Left lung (tissue), 10 donors: ENCODE data around the gene C11orf68. TPM values are rescaled to one million over a fixed set of nuclear protein-coding genes. Genes with fewer than 3 reads are reported as not detected.
"Not testable (repeated sequence)": the region's sequence is repeated elsewhere in the genome, so short reads cannot be mapped to it uniquely, and the experiment has no call there.

Source experiments
- ATAC-seq: fragments of 200-7000 bp; cut with Tn5 transposase; one replicate; pipeline ENCODE4 v1.9.1; 2020; ENCODE audit warnings: moderate library complexity
- DNase-seq, 4 donors: peaks; one replicate each; pipeline ENCODE4 v3.0.0-alpha.2; 2013 to 2020
- H3K27ac ChIP-seq, 2 donors: fragments of 200-600 bp; sonication (generic) in 1 of 2; one replicate each; pipeline versions ENCODE4 v1.5.0 to v1.8.0; 2020 to 2021
- H3K27me3 ChIP-seq, 2 donors: fragments of 200-600 bp; sonication (generic) in 1 of 2; one replicate each; pipeline versions ENCODE4 v1.5.0 to v1.8.0; 2020 to 2021
- H3K36me3 ChIP-seq, 2 donors: fragments of 200-600 bp; sonication (generic) in 1 of 2; one replicate each; pipeline versions ENCODE4 v1.5.0 to v1.8.0; 2020 to 2021
- H3K4me1 ChIP-seq, 2 donors: fragments of 200-600 bp; one replicate each; pipeline ENCODE4 v1.8.0; 2021
- H3K4me3 ChIP-seq, 2 donors: fragments of 200-600 bp; sonication (generic) in 1 of 2; one replicate each; pipeline versions ENCODE4 v1.5.0 to v1.8.0; 2020 to 2021; ENCODE audit warnings: mild to moderate bottlenecking in 1 of 2
- H3K9me3 ChIP-seq, 2 donors: fragments of 200-600 bp; sonication (generic) in 1 of 2; one replicate each; pipeline versions ENCODE4 v1.5.0 to v1.8.0; 2020 to 2021
- intact Hi-C, 2 donors: fragments of 100-400 bp; cut with DNase I; formaldehyde crosslinking; loops; one replicate each; pipeline versions ENCODE4 v1.11.2 to v1.14.2; 2022
- polyA plus RNA-seq, 6 donors: library from polyadenylated mRNA; unstranded; fragments of 120-200 nt; gene quantifications; one replicate each; pipeline ENCODE4 v1.2.1, GENCODE V29; 2013; ENCODE audit not compliant: insufficient read length in 6 of 6
- total RNA-seq, 2 donors: library from RNA; stranded (reverse); fragmentation: NEBNext Ultra II Directional; extraction: Animal tissue kit (Norgen Biotek cat#: 25700); gene quantifications; one replicate each; pipeline ENCODE4 v1.2.1, GENCODE V29; 2021
- TF ChIP-seq, protein P1 (sequence below), 2 donors: fragments of 200-600 bp; sonication (generic) in 1 of 2; IDR thresholded peaks; one replicate each; pipeline versions ENCODE4 v1.5.0 to v1.8.0; 2021; ENCODE audit warnings: antibody characterized with exemption in 2 of 2
- donor health status: DM: no; HTN: yes; CAD: no.
- donor health status: DM: no; HTN: no; CAD: no.

The C11orf68 gene
- total and polyA plus RNA-seq, 8 donors, result 29.6 to 36.9 (median 34.2) TPM

DNA sequence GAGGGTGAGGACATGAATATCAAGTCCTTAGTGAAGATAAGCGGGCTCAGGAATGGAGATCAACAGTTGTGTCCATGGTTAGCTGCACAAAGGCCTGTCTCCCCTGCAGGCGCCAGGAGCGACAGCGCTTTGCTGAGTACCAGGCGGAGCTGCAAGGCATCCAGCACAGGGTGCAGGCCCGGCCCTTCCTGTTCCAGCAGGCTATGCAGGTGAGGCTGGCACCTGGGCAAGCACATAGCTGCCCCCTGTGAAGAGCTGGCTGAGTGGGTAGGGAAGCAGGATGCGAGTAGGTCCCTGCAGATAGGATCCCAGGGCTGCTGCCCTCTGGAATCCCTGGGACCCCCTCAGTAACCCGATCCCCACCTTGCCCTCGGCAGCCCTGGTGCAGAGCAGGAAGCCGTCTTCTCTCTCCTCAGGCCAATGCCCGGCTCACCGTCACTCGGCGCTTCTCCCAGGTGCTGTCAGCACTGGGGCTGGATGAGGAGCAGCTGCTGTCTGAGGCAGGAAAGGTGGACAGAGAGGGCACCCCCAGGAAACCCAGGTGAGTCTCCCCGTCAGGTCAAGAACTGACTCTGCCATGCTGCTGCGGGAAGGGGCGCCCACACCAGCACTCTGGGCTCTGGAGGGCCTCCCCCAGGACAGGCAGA, 40.0 kb upstream of the C11orf68 start:
- no peak for ATAC-seq
- peaks cover 15 to 23% of the 10 kb centered on the region in 2 donors for H3K4me1 ChIP-seq
- H3K36me3 ChIP-seq, result peaks cover 0 to 6% of the 10 kb centered on the region in 2 donors
- intact Hi-C loops, result no loop called here
- no peaks in the 10 kb centered on the region for H3K9me3 ChIP-seq
- TF ChIP-seq, protein P1, sequence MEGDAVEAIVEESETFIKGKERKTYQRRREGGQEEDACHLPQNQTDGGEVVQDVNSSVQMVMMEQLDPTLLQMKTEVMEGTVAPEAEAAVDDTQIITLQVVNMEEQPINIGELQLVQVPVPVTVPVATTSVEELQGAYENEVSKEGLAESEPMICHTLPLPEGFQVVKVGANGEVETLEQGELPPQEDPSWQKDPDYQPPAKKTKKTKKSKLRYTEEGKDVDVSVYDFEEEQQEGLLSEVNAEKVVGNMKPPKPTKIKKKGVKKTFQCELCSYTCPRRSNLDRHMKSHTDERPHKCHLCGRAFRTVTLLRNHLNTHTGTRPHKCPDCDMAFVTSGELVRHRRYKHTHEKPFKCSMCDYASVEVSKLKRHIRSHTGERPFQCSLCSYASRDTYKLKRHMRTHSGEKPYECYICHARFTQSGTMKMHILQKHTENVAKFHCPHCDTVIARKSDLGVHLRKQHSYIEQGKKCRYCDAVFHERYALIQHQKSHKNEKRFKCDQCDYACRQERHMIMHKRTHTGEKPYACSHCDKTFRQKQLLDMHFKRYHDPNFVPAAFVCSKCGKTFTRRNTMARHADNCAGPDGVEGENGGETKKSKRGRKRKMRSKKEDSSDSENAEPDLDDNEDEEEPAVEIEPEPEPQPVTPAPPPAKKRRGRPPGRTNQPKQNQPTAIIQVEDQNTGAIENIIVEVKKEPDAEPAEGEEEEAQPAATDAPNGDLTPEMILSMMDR (IDR thresholded peaks at IDR 0.05), result no peak
- peaks cover 0 to 16% of the 10 kb centered on the region in 2 donors for H3K27me3 ChIP-seq
- H3K27ac ChIP-seq, result no peak overlapping the region
- DNase-seq, result peak in 1 of 4 donors; percentile 61
- no peak overlapping the region for H3K4me3 ChIP-seq

DNA sequence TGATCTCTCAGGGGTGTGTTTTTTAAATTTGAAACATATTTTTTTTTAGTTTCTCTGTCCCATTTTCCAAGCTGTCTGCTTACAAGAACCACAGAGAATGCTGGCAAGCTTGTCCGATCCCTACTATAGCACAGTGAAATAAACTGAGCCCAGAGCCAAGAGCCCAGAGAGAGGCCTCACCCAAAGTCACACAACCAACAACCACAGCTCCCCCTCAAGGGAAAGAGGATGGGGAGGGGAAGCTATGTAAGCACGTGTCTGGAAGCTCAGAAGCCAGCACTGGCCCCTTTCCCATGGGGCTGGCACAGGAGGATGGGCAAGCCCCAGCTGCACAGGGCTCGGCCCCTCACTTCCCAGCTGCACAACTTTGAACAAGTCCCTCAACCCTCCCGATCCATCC, 39.4 kb upstream of the C11orf68 start:
- Histone ChIP-seq H3K9me3 (no peaks in the 10 kb centered on the region), H3K4me3 (no peak overlapping the region), H3K36me3 (no peaks in the 10 kb centered on the region), H3K27ac (no peak overlapping the region), H3K4me1 (peaks cover 10 to 17% of the 10 kb centered on the region in 2 donors), H3K27me3 (peaks cover 0 to 19% of the 10 kb centered on the region in 2 donors)
- DNase-seq, result no peak
- TF ChIP-seq, protein P1 (IDR thresholded peaks at IDR 0.05), result no peak
- intact Hi-C loops, result no loop called here
- no peak for ATAC-seq

GRCh38 chr11:65954771-65955170, 35.9 kb upstream of the C11orf68 start:
- Histone ChIP-seq H3K27me3 (peaks cover 0 to 20% of the 10 kb centered on the region in 2 donors), H3K4me1 (no peaks in the 10 kb centered on the region), H3K36me3 (no peaks in the 10 kb centered on the region), H3K4me3 (no peak overlapping the region), H3K9me3 (no peaks in the 10 kb centered on the region), H3K27ac (no peak overlapping the region)
- TF ChIP-seq, protein P1 (IDR thresholded peaks at IDR 0.05), result no peak
- ATAC-seq, result no peak
- DNase-seq, result no peak
- intact Hi-C loops, result no loop called here

GRCh38 chr11:65953471-65953870, 34.6 kb upstream of the C11orf68 start:
- Histone ChIP-seq H3K36me3 (no peaks in the 10 kb centered on the region), H3K27me3 (peaks cover 0 to 20% of the 10 kb centered on the region in 2 donors), H3K4me3 (no peak overlapping the region), H3K27ac (no peak overlapping the region), H3K9me3 (no peaks in the 10 kb centered on the region), H3K4me1 (no peaks in the 10 kb centered on the region)
- TF ChIP-seq, protein P1 (IDR thresholded peaks at IDR 0.05), result no peak
- DNase-seq, result peak in 1 of 4 donors; percentile 72
- ATAC-seq, result no peak
- intact Hi-C loops, result no loop called here

- no peak for DNase-seq
- H3K4me3 ChIP-seq, result no peak overlapping the region
- TF ChIP-seq, protein P1 (IDR thresholded peaks at IDR 0.05), result no peak
- H3K4me1 ChIP-seq, result no peaks in the 10 kb centered on the region
- no peaks in the 10 kb centered on the region for H3K36me3 ChIP-seq
- H3K27ac ChIP-seq, result no peak overlapping the region
- intact Hi-C loops, result no loop called here
- H3K27me3 ChIP-seq, result peaks cover 0 to 29% of the 10 kb centered on the region in 2 donors
- ATAC-seq, result no peak
- no peaks in the 10 kb centered on the region for H3K9me3 ChIP-seq
These were observed 33.2 kb upstream of the C11orf68 start for GRCh38 chr11:65952052-65952521.

DNA sequence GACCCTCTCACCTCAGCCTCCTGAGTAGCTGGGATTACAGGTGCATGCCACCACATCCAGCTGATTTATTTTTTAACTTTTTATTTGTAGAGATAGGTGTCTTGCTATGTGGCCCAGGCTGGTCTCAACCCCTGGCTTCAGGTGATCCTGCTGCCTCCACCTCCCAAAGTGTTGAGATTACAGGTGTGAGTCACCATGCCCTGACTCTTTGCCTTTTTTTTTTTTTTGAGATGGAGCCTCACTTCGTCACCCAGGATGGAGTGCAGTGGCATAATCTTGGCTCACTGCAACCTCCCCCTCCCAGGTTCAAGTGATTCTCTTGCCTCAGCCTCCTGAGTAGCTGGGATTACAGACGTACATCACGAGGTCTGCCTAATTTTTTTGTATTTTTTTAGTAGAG, 32.8 kb upstream of the C11orf68 start:
- H3K36me3 ChIP-seq, H3K4me1 ChIP-seq, H3K27ac ChIP-seq, H3K9me3 ChIP-seq, ATAC-seq, H3K4me3 ChIP-seq, intact Hi-C loops, DNase-seq: not testable (repeated sequence)
- peaks cover 0 to 30% of the 10 kb centered on the region in 2 donors for H3K27me3 ChIP-seq

DNA sequence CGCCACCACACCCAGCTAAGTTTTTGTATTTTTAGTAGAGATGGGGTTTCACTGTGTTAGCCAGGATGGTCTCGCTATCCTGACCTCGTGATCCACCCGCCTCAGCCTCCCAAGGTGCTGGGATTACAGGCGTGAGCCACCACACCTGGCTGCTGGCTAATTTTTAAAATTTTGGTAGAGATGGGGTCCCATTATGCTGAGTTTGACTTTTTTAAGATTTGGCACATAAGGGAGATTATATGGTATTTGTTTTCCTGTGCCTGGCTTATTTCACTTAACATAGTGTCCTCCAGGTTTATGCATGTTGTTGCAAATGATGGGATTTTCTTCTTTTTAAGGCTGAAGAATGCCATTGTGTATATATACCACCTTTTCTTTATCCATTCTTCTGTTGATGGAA, 31.8 kb upstream of the C11orf68 start:
- H3K36me3 ChIP-seq, intact Hi-C loops, H3K9me3 ChIP-seq, DNase-seq, H3K4me3 ChIP-seq, H3K4me1 ChIP-seq, ATAC-seq, H3K27ac ChIP-seq: not testable (repeated sequence)
- peaks cover 0 to 29% of the 10 kb centered on the region in 2 donors for H3K27me3 ChIP-seq
